Thoracic aorta (tissue), 2 donors: Measurements from ENCODE around the gene VAMP8. TPM values are rescaled to one million over a fixed set of nuclear protein-coding genes. Genes with fewer than 3 reads are reported as not detected.
A peak's percentile ranks its signal among the peaks of the same experiment; 100 is the strongest.
"Not testable (repeated sequence)": the region's sequence is repeated elsewhere in the genome, so short reads cannot be mapped to it uniquely, and the experiment has no call there.

Experiments
- ATAC-seq: fragments of 150-250 bp; one replicate; pipeline ENCODE4 v1.8.0; 2017; ENCODE audit warnings: low read depth; ENCODE audit not compliant: insufficient number of reproducible peaks, low FRiP score
- DNase-seq: peaks from one replicate; pipeline ENCODE4 v3.0.0-alpha.2; 2020; ENCODE audit warnings: low spot score
- H3K27ac ChIP-seq, 2 donors: fragments of 200-600 bp; sonication (generic); 1 replicate in 1 of 2; 2 replicates in 1 of 2; pipeline ENCODE4 v1.5.1; 2016; ENCODE audit warnings: mild to moderate bottlenecking in 2 of 2, moderate library complexity in 2 of 2
- H3K27me3 ChIP-seq: fragments of 200-600 bp; sonication (generic); replicated peaks from 2 replicates; pipeline ENCODE4 v1.6.0; 2016; ENCODE audit warnings: mild to moderate bottlenecking; ENCODE audit not compliant: insufficient read depth
- H3K36me3 ChIP-seq: fragments of 200-600 bp; sonication (generic); one replicate; pipeline ENCODE4 v1.5.1; 2016
- H3K4me1 ChIP-seq, 2 donors: fragments of 200-600 bp; sonication (generic); 1 replicate in 1 of 2; 2 replicates in 1 of 2; pipeline versions ENCODE4 v1.5.1 to v1.6.0; 2016; ENCODE audit warnings: low read depth in 2 of 2, mild to moderate bottlenecking in 1 of 2; ENCODE audit not compliant: control insufficient read depth in 1 of 2
- H3K4me3 ChIP-seq: fragments of 200-600 bp; sonication (generic); 2 replicates; pipeline ENCODE4 v1.5.1; 2016; ENCODE audit warnings: mild to moderate bottlenecking
- H3K9me3 ChIP-seq: fragments of 200-600 bp; sonication (generic); 2 replicates; pipeline ENCODE4 v1.5.1; 2016
- total RNA-seq, 2 donors: library from RNA; depleted of rRNA; stranded (reverse); fragments of >200 nt; gene quantifications; one replicate each; pipeline versions ENCODE4 v1.1.0 to v1.2.3, GENCODE V29; 2016
- TF ChIP-seq, protein P1 (sequence below): fragments of 200-600 bp; sonication (generic); IDR thresholded peaks from one replicate; pipeline ENCODE4 v1.5.1; 2019; ENCODE audit warnings: antibody characterized with exemption

The VAMP8 gene
- total RNA-seq, 2 donors from 2014 or later: 30.9 to 34.9 TPM

DNA sequence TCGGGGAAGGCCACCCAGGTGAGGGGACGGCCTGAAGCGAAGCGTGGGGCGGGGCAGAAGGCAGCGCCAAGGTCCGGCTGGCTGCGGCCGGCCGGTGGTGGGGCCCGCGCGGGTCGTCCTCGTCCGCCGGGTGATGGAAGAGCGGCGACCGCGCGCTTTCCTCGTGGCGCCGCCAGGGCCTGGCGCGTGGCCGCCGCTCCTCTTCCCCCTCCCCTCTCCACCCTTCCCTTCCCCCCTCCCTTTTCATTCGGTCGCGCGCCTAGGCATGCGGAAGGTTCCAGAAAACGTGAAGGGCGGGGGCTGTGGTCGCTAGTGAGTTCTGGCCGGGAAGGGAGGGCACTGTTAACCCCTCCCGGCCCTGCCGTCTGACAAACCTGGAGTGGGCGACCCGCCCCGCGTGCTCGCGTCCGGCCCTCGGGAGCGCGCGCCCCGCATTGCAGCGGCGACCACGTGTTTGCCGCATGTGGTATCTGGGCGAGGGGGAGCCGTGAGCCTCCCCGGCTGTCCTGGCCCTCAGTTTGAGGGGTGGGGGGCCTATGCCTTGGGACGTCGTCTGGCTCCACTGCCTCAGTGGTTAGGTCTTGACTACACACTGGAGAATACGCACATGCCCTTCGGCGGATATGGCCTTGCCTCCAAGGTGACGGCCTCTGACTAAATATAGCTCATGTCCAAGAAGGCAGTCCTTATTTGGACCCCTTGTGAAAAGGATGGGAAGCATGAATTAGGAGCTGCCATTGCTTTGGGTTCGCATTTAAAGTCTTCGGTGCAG is 37.8 kb upstream of the VAMP8 start:
- TF ChIP-seq, protein P1, sequence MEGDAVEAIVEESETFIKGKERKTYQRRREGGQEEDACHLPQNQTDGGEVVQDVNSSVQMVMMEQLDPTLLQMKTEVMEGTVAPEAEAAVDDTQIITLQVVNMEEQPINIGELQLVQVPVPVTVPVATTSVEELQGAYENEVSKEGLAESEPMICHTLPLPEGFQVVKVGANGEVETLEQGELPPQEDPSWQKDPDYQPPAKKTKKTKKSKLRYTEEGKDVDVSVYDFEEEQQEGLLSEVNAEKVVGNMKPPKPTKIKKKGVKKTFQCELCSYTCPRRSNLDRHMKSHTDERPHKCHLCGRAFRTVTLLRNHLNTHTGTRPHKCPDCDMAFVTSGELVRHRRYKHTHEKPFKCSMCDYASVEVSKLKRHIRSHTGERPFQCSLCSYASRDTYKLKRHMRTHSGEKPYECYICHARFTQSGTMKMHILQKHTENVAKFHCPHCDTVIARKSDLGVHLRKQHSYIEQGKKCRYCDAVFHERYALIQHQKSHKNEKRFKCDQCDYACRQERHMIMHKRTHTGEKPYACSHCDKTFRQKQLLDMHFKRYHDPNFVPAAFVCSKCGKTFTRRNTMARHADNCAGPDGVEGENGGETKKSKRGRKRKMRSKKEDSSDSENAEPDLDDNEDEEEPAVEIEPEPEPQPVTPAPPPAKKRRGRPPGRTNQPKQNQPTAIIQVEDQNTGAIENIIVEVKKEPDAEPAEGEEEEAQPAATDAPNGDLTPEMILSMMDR: no peak
- H3K27ac ChIP-seq: peak overlapping the region; percentile 95 to 98
- peak overlapping the region; percentile 87 for H3K4me3 ChIP-seq
- no peaks in the 10 kb centered on the region for H3K9me3 ChIP-seq
- no peaks in the 10 kb centered on the region for H3K27me3 ChIP-seq
- peak; percentile 62 for ATAC-seq
- H3K4me1 ChIP-seq: peaks cover 32 to 63% of the 10 kb centered on the region in 2 donors
- peaks cover 31% of the 10 kb centered on the region for H3K36me3 ChIP-seq
- DNase-seq: peak; percentile 42

DNA sequence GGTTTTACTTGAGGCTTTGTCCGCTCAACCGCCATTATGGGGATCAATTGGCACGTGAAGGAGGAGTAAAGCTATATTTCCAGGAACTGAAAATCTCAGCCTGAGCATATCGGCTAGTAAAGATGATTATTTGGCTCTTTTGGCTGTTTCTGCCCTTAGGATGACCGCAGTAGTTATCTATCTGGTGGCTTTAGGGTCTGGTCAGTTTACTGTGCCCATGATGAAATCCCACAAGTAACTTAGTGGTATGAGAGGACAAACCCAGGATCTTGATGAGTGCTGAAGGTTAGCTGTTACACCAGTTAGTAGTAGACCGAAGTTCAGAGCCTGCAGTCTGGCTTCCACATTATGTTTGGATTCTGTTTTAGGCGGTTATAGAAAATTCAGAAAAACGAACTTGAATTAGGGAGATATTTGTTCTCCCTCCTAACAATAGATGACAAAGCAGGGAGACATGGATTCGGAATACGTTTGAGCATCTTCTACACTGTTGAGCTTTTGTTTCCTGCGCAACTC is 37.2 kb upstream of the VAMP8 start:
- Histone ChIP-seq H3K27ac (peak overlapping the region; percentile 95 to 98), H3K4me3 (peak overlapping the region; percentile 87), H3K4me1 (peaks cover 32 to 65% of the 10 kb centered on the region in 2 donors), H3K27me3 (no peaks in the 10 kb centered on the region), H3K9me3 (no peaks in the 10 kb centered on the region), H3K36me3 (peaks cover 35% of the 10 kb centered on the region)
- DNase-seq: no peak
- no peak for ATAC-seq
- TF ChIP-seq, protein P1: no peak

DNA sequence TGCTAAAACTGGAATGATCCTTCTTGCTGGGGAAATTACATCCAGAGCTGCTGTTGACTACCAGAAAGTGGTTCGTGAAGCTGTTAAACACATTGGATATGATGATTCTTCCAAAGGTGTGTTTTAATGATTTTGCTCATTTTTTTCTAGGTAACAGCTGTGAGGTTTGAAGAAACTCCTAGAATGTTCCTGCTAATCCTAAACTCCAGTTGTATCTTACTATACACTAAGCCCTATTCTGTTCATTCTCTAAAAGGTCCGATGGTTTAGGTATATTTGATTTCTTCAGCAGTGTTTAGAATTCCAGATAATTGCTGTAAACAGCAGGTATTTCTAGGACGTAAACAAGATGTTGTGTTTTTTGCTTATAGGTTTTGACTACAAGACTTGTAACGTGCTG is 36.1 kb upstream of the VAMP8 start:
- ATAC-seq (no peak), DNase-seq (no peak)
- peak overlapping the region; percentile 95 to 98 for H3K27ac ChIP-seq
- peak overlapping the region; percentile 87 for H3K4me3 ChIP-seq
- no peaks in the 10 kb centered on the region for H3K9me3 ChIP-seq
- peaks cover 30 to 56% of the 10 kb centered on the region in 2 donors for H3K4me1 ChIP-seq
- TF ChIP-seq, protein P1: no peak
- H3K27me3 ChIP-seq: no peaks in the 10 kb centered on the region
- H3K36me3 ChIP-seq: peaks cover 35% of the 10 kb centered on the region

DNA sequence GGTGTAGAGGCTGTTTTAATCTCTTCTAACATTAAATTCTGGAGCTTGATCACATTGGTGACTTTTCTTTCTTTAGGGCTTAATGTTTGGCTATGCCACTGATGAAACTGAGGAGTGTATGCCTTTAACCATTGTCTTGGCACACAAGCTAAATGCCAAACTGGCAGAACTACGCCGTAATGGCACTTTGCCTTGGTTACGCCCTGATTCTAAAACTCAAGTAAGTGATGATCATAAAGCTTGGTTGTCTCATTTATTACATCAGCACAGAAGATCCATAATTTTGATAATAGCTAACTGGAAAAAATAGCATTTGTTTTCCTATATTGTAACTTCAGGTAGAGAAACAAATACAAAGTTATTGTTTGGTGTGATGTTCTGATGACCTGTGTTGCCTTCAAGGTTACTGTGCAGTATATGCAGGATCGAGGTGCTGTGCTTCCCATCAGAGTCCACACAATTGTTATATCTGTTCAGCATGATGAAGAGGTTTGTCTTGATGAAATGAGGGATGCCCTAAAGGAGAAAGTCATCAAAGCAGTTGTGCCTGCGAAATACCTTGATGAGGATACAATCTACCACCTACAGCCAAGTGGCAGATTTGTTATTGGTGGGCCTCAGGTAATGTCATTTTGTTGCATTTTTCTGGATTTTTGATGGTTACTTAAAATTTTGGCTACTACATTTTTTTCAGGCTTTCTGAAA is 35.5 kb upstream of the VAMP8 start:
- Histone ChIP-seq H3K27me3 (no peaks in the 10 kb centered on the region), H3K4me3 (peak overlapping the region; percentile 87), H3K9me3 (no peaks in the 10 kb centered on the region), H3K4me1 (peaks cover 25 to 50% of the 10 kb centered on the region in 2 donors), H3K27ac (peak overlapping the region; percentile 13 to 98), H3K36me3 (peaks cover 35% of the 10 kb centered on the region)
- ATAC-seq (no peak), DNase-seq (no peak)
- TF ChIP-seq, protein P1: no peak

DNA sequence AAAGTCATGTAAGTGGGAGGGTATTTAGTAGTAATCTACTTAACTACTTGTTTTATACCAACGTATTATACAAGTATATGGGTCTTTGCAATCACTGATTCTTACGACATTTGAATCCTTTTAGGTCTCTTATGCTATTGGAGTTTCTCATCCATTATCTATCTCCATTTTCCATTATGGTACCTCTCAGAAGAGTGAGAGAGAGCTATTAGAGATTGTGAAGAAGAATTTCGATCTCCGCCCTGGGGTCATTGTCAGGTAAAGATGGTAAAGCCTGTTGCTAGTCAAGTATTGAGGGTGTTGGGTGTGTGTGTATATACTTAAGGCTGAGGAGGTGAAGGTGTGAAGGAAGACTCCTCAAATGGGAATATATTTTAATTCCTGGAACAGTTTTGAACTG is 34.6 kb upstream of the VAMP8 start:
- TF ChIP-seq, protein P1: no peak
- ATAC-seq (no peak), DNase-seq (no peak)
- Histone ChIP-seq H3K4me3 (no peak overlapping the region), H3K4me1 (peaks cover 19 to 41% of the 10 kb centered on the region in 2 donors), H3K9me3 (no peaks in the 10 kb centered on the region), H3K27ac (peak overlapping the region; percentile 18 to 98), H3K36me3 (peaks cover 35% of the 10 kb centered on the region), H3K27me3 (no peaks in the 10 kb centered on the region)

DNA sequence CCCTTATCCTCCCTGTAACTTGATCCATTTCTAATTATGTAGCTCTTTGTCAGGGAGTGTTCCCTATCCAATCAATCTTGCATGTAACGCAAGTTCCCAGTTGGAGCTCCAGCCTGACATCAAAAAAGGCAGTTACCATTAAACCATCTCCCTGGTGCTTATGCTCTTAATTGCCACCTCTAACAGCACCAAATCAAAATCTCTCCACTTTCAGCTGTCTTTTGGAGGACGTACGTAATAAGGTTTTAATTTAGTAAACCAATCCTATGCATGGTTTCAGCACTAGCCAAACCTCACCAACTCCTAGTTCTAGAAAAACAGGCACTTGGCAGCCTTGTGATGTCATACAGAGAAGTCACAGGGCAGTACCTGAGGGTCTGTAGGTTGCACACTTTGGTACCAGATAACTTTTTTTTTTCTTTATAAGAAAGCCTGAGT is 33.1 kb upstream of the VAMP8 start:
- not testable (repeated sequence) for H3K4me3 ChIP-seq, DNase-seq, H3K9me3 ChIP-seq, H3K27me3 ChIP-seq, H3K27ac ChIP-seq, ATAC-seq
- H3K36me3 ChIP-seq: peaks cover 35% of the 10 kb centered on the region
- peaks cover 19 to 39% of the 10 kb centered on the region in 2 donors for H3K4me1 ChIP-seq

DNA sequence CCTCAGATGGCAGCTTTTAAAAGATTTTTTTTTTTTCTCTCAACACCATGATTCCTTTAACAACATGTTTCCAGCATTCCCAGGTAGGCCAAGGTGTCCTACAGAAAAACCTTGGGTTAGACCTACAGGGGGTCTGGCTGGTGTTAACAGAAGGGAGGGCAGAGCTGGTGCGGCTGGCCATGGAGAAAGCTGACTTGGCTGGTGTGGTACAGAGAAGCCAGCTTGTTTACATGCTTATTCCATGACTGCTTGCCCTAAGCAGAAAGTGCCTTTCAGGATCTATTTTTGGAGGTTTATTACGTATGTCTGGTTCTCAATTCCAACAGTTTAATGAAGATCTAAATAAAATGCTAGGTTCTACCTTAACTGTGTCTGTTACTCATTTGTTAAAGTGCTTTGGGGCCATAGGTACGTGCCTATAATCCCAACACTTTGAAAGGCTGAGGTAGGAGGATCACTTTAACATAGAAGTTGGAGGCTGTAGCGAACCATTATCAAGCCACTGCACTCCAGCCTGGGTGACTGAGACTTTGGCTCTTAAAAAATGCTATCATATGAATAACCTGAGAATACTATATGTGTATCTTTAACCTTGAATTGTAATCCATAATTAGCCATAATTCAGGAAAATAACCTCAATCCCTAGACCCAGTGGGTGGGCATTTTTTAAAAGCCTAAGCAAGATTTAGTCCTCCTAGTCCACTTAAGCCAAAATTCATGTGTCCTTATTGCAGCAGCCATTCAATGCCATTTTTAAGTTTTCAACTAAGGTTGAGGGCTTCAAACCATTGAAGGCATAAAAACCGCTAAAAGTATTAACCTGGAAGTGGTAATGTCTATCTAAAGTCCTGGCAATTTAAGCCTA is 32.2 kb upstream of the VAMP8 start:
- ATAC-seq, H3K9me3 ChIP-seq, H3K27ac ChIP-seq, H3K4me3 ChIP-seq, H3K27me3 ChIP-seq, DNase-seq: not testable (repeated sequence)
- H3K36me3 ChIP-seq: peaks cover 35% of the 10 kb centered on the region
- peaks cover 19 to 39% of the 10 kb centered on the region in 2 donors for H3K4me1 ChIP-seq
